HepG2 (cell line): ENCODE measurements around the gene CAPZA2. TPM values are rescaled to one million over a fixed set of nuclear protein-coding genes. Genes with fewer than 3 reads are reported as not detected.

Experiments used
- AKAP8 ChIP-seq: sonication (generic); formaldehyde crosslinking; IDR thresholded peaks from 2 replicates; pipeline ENCODE4 v1.5.1; 2020; ENCODE audit warnings: mild to moderate bottlenecking, missing genetic modification reagents
- CSRNP1 ChIP-seq: sonication (generic); formaldehyde crosslinking; IDR thresholded peaks from 2 replicates; pipeline ENCODE4 v1.8.1; 2023; ENCODE audit warnings: mild to moderate bottlenecking, missing genetic modification reagents
- DMAP1 ChIP-seq: IDR thresholded peaks from 2 replicates; pipeline ENCODE4 v1.6.1; 2016
- FOXA1 ChIP-seq, 2 experiments: fragments of 450-650 bp in 1 of 2; sonication (generic) in 1 of 2; formaldehyde crosslinking in 1 of 2; IDR thresholded peaks; 2 replicates each; pipeline versions ENCODE4 v1.4.0 to v1.6.1; 2016 to 2020; ENCODE audit warnings: missing genetic modification reagents in 1 of 2
- FOXA3 ChIP-seq: IDR thresholded peaks from 2 replicates; pipeline ENCODE4 v1.6.1; 2016; ENCODE audit warnings: missing genetic modification reagents, missing compliant biosample characterization
- HINFP ChIP-seq: sonication (generic); formaldehyde crosslinking; IDR thresholded peaks from 2 replicates; pipeline ENCODE4 v1.4.0; 2020; ENCODE audit warnings: low read depth, mild to moderate bottlenecking, missing genetic modification reagents
- HMGA1 ChIP-seq: sonication (generic); formaldehyde crosslinking; conservative IDR thresholded peaks from 2 replicates; pipeline ENCODE4 v1.4.0; 2020; ENCODE audit warnings: missing genetic modification reagents
- MLXIP ChIP-seq: sonication (generic); formaldehyde crosslinking; IDR thresholded peaks from 2 replicates; pipeline ENCODE4 v1.9.0; 2021; ENCODE audit warnings: missing genetic modification reagents, borderline replicate concordance
- MTA1 ChIP-seq: sonication (generic); formaldehyde crosslinking; IDR thresholded peaks from 2 replicates; pipeline ENCODE4 v1.4.0; 2020; ENCODE audit warnings: missing genetic modification reagents, mild to moderate bottlenecking, borderline replicate concordance
- NRL ChIP-seq: sonication (generic); formaldehyde crosslinking; IDR thresholded peaks from 2 replicates; pipeline ENCODE4 v1.5.0; 2020; ENCODE audit warnings: missing genetic modification reagents, mild to moderate bottlenecking, moderate library complexity, borderline replicate concordance
- POLR2AphosphoS2 ChIP-seq: IDR thresholded peaks from 2 replicates; pipeline ENCODE4 v1.6.1; 2011; ENCODE audit warnings: low read depth, low read length, improper control_type of control experiment
- SETDB1 ChIP-seq: sonication (generic); formaldehyde crosslinking; IDR thresholded peaks from 2 replicates; pipeline ENCODE4 v1.5.1; 2020; ENCODE audit warnings: missing genetic modification reagents, mild to moderate bottlenecking, borderline replicate concordance
- SMAD9 ChIP-seq: sonication (generic); formaldehyde crosslinking; IDR thresholded peaks from 2 replicates; pipeline ENCODE4 v1.5.1; 2020; ENCODE audit warnings: mild to moderate bottlenecking, missing genetic modification reagents
- SP1 ChIP-seq, 2 experiments: fragments of 450-650 bp in 1 of 2; sonication (generic) in 1 of 2; formaldehyde crosslinking in 1 of 2; IDR thresholded peaks; 2 replicates each; pipeline versions ENCODE4 v1.4.0 to v1.6.1; 2016 to 2020; ENCODE audit warnings: missing genetic modification reagents in 1 of 2
- TCF7 ChIP-seq: sonication (generic); IDR thresholded peaks from 2 replicates; pipeline ENCODE4 v1.6.1; 2016; ENCODE audit warnings: antibody characterized with exemption, low read depth
- ZNF12 ChIP-seq: sonication (generic); formaldehyde crosslinking; IDR thresholded peaks from 2 replicates; pipeline ENCODE4 v1.5.0; 2020; ENCODE audit warnings: missing genetic modification reagents
- ZNF512 ChIP-seq: sonication (generic); formaldehyde crosslinking; IDR thresholded peaks from 2 replicates; pipeline ENCODE4 v1.4.0; 2020; ENCODE audit warnings: mild to moderate bottlenecking, missing genetic modification reagents
- ZNF564 ChIP-seq: sonication (generic); formaldehyde crosslinking; IDR thresholded peaks from 2 replicates; pipeline ENCODE4 v1.8.1; 2023; ENCODE audit warnings: mild to moderate bottlenecking, missing genetic modification reagents
- ZNF619 ChIP-seq: sonication (generic); formaldehyde crosslinking; IDR thresholded peaks from 2 replicates; pipeline ENCODE4 v1.4.0; 2020; ENCODE audit warnings: mild to moderate bottlenecking, missing genetic modification reagents
- ZNF7 ChIP-seq: IDR thresholded peaks from 2 replicates; pipeline ENCODE4 v1.6.1; 2016; ENCODE audit warnings: missing biosample characterization, missing genetic modification reagents
- ZNF749 ChIP-seq: sonication (generic); formaldehyde crosslinking; IDR thresholded peaks from 2 replicates; pipeline ENCODE4 v1.8.0; 2022; ENCODE audit warnings: mild to moderate bottlenecking, missing genetic modification reagents, moderate library complexity, borderline replicate concordance
- polyA plus RNA-seq, 8 experiments: library from polyadenylated mRNA; depleted of rRNA in 3 of 8; stranded (reverse) in 7 of 8; unstranded in 1 of 8; fragments of >200 nt; fragmentation: Illumina TruSeq in 4 of 8; extraction: Trizol in 4 of 8; gene quantifications; 2 replicates each; pipeline versions ENCODE4 v1.2.1 to v1.2.3, GENCODE V29; 2011 to 2016; ENCODE audit warnings: low read depth in 4 of 8, missing spikeins in 1 of 8, mixed read lengths in 1 of 8; ENCODE audit not compliant: insufficient read depth in 1 of 8
- total RNA-seq, 5 experiments: library from RNA; depleted of rRNA; stranded (reverse); fragments of >200 nt; fragmentation: Illumina TruSeq; extraction: Trizol; gene quantifications; 2 replicates each; pipeline ENCODE4 v1.2.3, GENCODE V29; 2016; ENCODE audit warnings: low read depth in 1 of 5
- TF ChIP-seq, protein P1 (sequence below): sonication (generic); formaldehyde crosslinking; IDR thresholded peaks from 2 replicates; pipeline ENCODE4 v1.4.0; 2020; ENCODE audit warnings: missing genetic modification reagents

CAPZA2 gene
- total and polyA plus RNA-seq, 2 of the 13 experiments (the other 11 are each of a cell fraction or from before 2014, with no cell fraction given): 38.4 to 199 TPM

- 0 out of 2 replicates have a peak, but pooled peaks have one; percentile 29 for TF ChIP-seq ZNF564 (CRISPR knock-in tag)
- TF ChIP-seq, protein P1, sequence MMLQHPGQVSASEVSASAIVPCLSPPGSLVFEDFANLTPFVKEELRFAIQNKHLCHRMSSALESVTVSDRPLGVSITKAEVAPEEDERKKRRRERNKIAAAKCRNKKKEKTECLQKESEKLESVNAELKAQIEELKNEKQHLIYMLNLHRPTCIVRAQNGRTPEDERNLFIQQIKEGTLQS: no peak
- TF ChIP-seq FOXA1 (IDR thresholded peaks at IDR 0.05): no peak
- peak; percentile 42; the same call in 1 of the 2 replicates for TF ChIP-seq FOXA1 (CRISPR knock-in tag; IDR thresholded peaks at IDR 0.05)
- 0 out of 2 replicates have a peak, but pooled peaks have one; percentile 21 for TF ChIP-seq FOXA3 (CRISPR knock-in tag)
- no peak for TF ChIP-seq MLXIP (CRISPR knock-in tag)
- no peak for TF ChIP-seq HINFP (CRISPR knock-in tag)
- TF ChIP-seq TCF7: peak; percentile 56
- no peak for TF ChIP-seq AKAP8 (CRISPR knock-in tag)
- peak; percentile 52; the same call in 1 of the 2 replicates for TF ChIP-seq DMAP1
- peak; percentile 69; the same call in 1 of the 2 replicates for TF ChIP-seq SETDB1 (CRISPR knock-in tag)
- no peak for TF ChIP-seq CSRNP1 (CRISPR knock-in tag)
- no peak for TF ChIP-seq ZNF7 (CRISPR knock-in tag)
- TF ChIP-seq ZNF512: no peak
- no peak for TF ChIP-seq POLR2AphosphoS2
- TF ChIP-seq ZNF12: no peak
- TF ChIP-seq SP1 (IDR thresholded peaks at IDR 0.05): no peak
- no peak for TF ChIP-seq SP1 (CRISPR knock-in tag; IDR thresholded peaks at IDR 0.05)
- no peak for TF ChIP-seq SMAD9 (CRISPR knock-in tag)
- no peak for TF ChIP-seq HMGA1 (CRISPR knock-in tag)
- no peak for TF ChIP-seq NRL (CRISPR knock-in tag)
- no peak for TF ChIP-seq ZNF619 (CRISPR knock-in tag)
- TF ChIP-seq ZNF749 (CRISPR knock-in tag): no peak
- no peak for TF ChIP-seq MTA1 (CRISPR knock-in tag)
Measured at GRCh38 chr7:116952635-116953371, 90.4 kb downstream of the CAPZA2 start (continued).
